Mesothelial cell of epicardium (in vitro differentiated cells): Measurements from ENCODE around the gene CAMTA1. TPM values are rescaled to one million over a fixed set of nuclear protein-coding genes. Genes with fewer than 3 reads are reported as not detected.
A peak's percentile ranks its signal among the peaks of the same experiment; 100 is the strongest.

ENCODE experiments used
- DNase-seq, 2 experiments: peaks; one replicate each; pipeline ENCODE4 v3.0.0; 2021; ENCODE audit warnings: low spot score in 2 of 2; ENCODE audit not compliant: unreplicated experiment in 2 of 2
- H3K27ac Mint-ChIP-seq: 2 replicates; pipeline ENCODE4 v1.8.0; 2021; ENCODE audit warnings: mixed read lengths
- H3K27me3 Mint-ChIP-seq: 2 replicates; pipeline ENCODE4 v1.8.0; 2021; ENCODE audit warnings: low read depth, mixed read lengths
- H3K36me3 Mint-ChIP-seq: 2 replicates; pipeline ENCODE4 v1.8.0; 2021; ENCODE audit warnings: mixed read lengths
- H3K4me1 Mint-ChIP-seq: 2 replicates; pipeline ENCODE4 v1.8.0; 2021; ENCODE audit warnings: mixed read lengths
- H3K4me3 Mint-ChIP-seq: 2 replicates; pipeline ENCODE4 v1.8.0; 2021; ENCODE audit warnings: mild to moderate bottlenecking, moderate library complexity, mixed read lengths
- H3K9me3 Mint-ChIP-seq: 2 replicates; pipeline ENCODE4 v1.8.0; 2021; ENCODE audit warnings: mixed read lengths
- total RNA-seq: library from RNA; stranded (reverse); gene quantifications from 3 replicates; pipeline ENCODE4 v1.2.1, GENCODE V29; 2021
- TF ChIP-seq, protein P1 (sequence below): fragments of 200-600 bp; sonication (generic); IDR thresholded peaks from one replicate; pipeline ENCODE4 v1.5.0; 2021; ENCODE audit warnings: antibody characterized with exemption; ENCODE audit not compliant: unreplicated experiment

Gene CAMTA1
- total RNA-seq, 1 donor from 2014 or later, result 70.4 TPM

DNA sequence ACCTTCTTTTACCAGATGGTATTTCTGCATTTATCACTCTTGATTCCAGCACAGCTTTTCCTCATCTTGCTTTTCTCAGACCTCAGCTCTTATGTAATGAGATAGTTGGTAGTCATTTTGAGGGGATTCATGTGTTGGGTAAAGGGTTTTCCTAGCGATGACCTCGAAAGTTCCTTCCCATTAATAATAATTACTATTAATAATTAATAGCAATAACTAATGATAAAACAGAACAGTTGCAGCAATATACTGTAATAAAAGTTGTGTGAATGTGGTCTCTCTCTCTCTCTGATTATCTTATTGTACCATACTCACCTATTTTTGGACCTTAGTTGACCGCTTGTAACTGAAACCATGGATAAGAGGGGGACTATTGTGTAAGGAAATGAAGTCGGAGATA, 14.2 kb downstream of the CAMTA1 start:
- no peaks in the 10 kb centered on the region for H3K9me3 Mint-ChIP-seq
- H3K27ac Mint-ChIP-seq, result no peak overlapping the region
- H3K4me3 Mint-ChIP-seq, result no peak overlapping the region
- peaks cover 36% of the 10 kb centered on the region for H3K4me1 Mint-ChIP-seq
- TF ChIP-seq, protein P1, sequence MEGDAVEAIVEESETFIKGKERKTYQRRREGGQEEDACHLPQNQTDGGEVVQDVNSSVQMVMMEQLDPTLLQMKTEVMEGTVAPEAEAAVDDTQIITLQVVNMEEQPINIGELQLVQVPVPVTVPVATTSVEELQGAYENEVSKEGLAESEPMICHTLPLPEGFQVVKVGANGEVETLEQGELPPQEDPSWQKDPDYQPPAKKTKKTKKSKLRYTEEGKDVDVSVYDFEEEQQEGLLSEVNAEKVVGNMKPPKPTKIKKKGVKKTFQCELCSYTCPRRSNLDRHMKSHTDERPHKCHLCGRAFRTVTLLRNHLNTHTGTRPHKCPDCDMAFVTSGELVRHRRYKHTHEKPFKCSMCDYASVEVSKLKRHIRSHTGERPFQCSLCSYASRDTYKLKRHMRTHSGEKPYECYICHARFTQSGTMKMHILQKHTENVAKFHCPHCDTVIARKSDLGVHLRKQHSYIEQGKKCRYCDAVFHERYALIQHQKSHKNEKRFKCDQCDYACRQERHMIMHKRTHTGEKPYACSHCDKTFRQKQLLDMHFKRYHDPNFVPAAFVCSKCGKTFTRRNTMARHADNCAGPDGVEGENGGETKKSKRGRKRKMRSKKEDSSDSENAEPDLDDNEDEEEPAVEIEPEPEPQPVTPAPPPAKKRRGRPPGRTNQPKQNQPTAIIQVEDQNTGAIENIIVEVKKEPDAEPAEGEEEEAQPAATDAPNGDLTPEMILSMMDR, result no peak
- H3K36me3 Mint-ChIP-seq, result no peaks in the 10 kb centered on the region
- DNase-seq, result no peak
- H3K27me3 Mint-ChIP-seq, result no peaks in the 10 kb centered on the region

DNA sequence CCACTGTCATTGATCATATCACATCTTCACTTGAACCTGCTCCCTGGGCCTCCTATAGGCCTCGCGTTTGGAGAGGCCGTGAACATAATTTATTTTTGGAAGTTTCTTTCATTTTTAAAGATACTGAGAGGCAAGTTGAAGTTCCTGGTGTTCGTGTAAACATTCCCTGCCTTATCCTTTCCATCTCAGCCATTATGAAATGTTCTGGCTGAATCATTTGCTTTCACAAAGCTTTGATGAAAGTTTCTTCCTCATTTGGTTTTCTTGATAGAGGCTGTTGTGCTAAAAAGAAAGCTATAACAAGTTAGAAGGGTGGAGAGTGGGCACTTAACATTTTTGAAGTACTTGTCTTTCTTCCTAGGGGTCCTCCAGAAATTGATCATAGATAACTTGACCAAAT, 15.5 kb downstream of the CAMTA1 start:
- Mint-ChIP-seq H3K4me1 (peaks cover 28% of the 10 kb centered on the region), H3K4me3 (no peak overlapping the region), H3K9me3 (no peaks in the 10 kb centered on the region), H3K36me3 (no peaks in the 10 kb centered on the region), H3K27ac (peak overlapping the region; percentile 84), H3K27me3 (no peaks in the 10 kb centered on the region)
- no peak for DNase-seq
- TF ChIP-seq, protein P1, result no peak

DNA sequence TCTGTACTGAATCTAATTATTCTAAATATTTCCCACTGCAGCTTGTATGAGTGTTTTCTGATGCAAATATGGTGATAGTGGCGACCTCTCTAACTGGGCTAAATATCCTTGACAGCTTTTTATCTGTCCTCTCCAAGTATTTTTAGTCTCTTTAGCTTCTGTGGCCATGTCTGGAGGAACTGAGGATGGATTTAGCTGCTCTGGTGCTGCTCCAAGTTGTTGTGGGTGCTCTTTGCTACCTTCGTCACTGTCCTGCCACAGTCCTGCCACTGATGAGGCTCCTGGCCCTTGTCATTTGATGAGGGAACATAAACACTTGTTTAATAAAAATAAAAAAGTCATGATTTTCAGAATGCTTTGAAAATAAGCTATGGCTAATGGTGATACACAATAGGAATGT, 15.9 kb downstream of the CAMTA1 start:
- H3K9me3 Mint-ChIP-seq, result no peaks in the 10 kb centered on the region
- H3K36me3 Mint-ChIP-seq, result no peaks in the 10 kb centered on the region
- TF ChIP-seq, protein P1, result no peak
- H3K27me3 Mint-ChIP-seq, result no peaks in the 10 kb centered on the region
- no peak for DNase-seq
- peak overlapping the region; percentile 84 for H3K27ac Mint-ChIP-seq
- no peak overlapping the region for H3K4me3 Mint-ChIP-seq
- peaks cover 28% of the 10 kb centered on the region for H3K4me1 Mint-ChIP-seq

DNA sequence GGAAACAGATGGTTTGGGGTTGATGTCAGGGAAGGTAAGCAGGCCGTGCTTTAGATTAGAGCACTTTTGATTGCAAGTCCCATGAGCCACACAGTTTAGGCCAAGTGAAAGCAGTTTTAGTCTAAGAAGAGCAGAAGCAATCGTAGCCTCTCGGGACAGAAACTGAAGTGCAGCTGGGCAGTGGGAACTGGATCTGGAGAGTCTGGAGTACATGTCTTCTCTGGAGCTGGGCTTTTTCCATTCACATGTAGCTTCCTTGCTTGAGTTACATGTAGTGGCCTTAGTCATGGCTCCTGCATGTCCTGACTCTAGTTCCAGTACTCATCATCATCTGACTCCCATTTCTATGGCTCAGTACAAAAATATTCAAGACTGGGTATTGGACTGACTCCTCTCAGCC, 16.7 kb downstream of the CAMTA1 start:
- TF ChIP-seq, protein P1, result no peak
- DNase-seq, result no peak
- Mint-ChIP-seq H3K36me3 (no peaks in the 10 kb centered on the region), H3K27ac (no peak overlapping the region), H3K4me3 (no peak overlapping the region), H3K9me3 (no peaks in the 10 kb centered on the region), H3K4me1 (peaks cover 23% of the 10 kb centered on the region), H3K27me3 (no peaks in the 10 kb centered on the region)

DNA sequence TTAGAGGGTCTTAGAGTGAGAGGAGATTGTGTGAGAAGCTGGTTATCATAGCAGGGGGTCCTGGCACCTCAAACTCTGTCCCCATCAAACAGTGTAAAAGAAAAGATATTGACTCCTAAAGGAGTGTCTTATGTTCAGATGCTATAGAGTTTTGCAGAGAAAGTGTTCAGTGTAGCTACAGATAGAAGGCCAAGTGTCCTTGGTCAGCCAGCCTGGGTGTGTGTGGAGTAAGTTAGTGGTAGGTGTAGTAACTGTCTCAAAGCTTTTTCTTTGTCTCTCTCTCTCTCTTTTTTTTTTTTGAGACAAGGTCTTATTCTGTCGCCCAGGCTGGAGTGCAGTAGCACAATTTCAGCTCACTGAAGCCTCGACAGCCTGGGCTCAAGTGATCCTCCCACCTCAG, 17.2 kb downstream of the CAMTA1 start:
- DNase-seq, result no peak
- H3K27ac Mint-ChIP-seq, result no peak overlapping the region
- H3K27me3 Mint-ChIP-seq, result no peaks in the 10 kb centered on the region
- H3K9me3 Mint-ChIP-seq, result no peaks in the 10 kb centered on the region
- H3K36me3 Mint-ChIP-seq, result no peaks in the 10 kb centered on the region
- peaks cover 21% of the 10 kb centered on the region for H3K4me1 Mint-ChIP-seq
- TF ChIP-seq, protein P1, result no peak
- H3K4me3 Mint-ChIP-seq, result no peak overlapping the region

DNA sequence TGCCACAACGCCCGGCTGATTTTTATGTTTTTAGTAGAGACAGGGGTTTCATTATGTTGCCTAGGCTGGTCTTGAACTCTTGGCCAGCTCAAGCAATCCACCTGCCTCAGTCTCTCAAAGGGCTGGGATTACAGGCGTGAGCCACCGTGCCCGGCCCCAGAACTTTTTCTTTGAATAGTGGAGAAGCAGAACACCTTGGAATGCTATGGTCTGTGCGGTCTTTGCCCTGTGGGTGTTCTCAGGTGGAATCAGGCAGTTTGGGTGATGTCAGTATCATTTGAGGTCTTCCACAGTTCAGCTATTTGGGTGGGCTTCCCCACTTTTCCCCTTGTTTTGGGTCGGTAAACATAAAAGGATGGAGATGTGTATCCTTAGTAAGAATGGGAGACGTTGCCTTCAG, 17.6 kb downstream of the CAMTA1 start:
- Mint-ChIP-seq H3K9me3 (no peaks in the 10 kb centered on the region), H3K36me3 (no peaks in the 10 kb centered on the region), H3K27me3 (no peaks in the 10 kb centered on the region), H3K4me1 (peaks cover 21% of the 10 kb centered on the region), H3K27ac (no peak overlapping the region), H3K4me3 (no peak overlapping the region)
- TF ChIP-seq, protein P1, result no peak
- no peak for DNase-seq
